ENCODE data around the gene MT1X.

The MT1X gene

GRCh38 chr16:56681939-56682702, at the start of gene MT1X:
TSS of gene MT1X (plus strand) at chr16:56682470. CDS start at chr16:56682541, 71 bp downstream.
- Mint-ChIP-seq H3K4me3 (peak within 1 kb of the TSS; percentile 90 to 94 (median 92)), H3K27ac (peak within 1 kb of the TSS; percentile 66 to 92 (median 84)), H3K27me3 (ENCODE audit: low read depth) (peaks cover 59% of the 10 kb centered on the region), H3K36me3 (ENCODE audit: low read depth) (peaks cover 7% of the 10 kb centered on the region), H3K4me1 (peaks cover 15% of the 10 kb centered on the region), H3K9me3 (peaks cover 11% of the 10 kb centered on the region)
- no peak for TF ChIP-seq CTCF (IDR thresholded peaks at IDR 0.05; ENCODE audit: unreplicated experiment in 3 of 3)

- peaks cover 2% of the 10 kb centered on the region for H3K4me1 Mint-ChIP-seq
These were observed 49.4 kb upstream of the MT1X start for GRCh38 chr16:56632848-56633365.

GRCh38 chr16:56633535-56633934, 48.7 kb upstream of the MT1X start:
- Mint-ChIP-seq H3K4me1 (peaks cover 4% of the 10 kb centered on the region), H3K27ac (no peak overlapping the region), H3K27me3 (ENCODE audit: low read depth) (peaks cover 100% of the 10 kb centered on the region), H3K9me3 (no peaks in the 10 kb centered on the region), H3K36me3 (ENCODE audit: low read depth) (no peaks in the 10 kb centered on the region), H3K4me3 (peak overlapping the region; percentile 34 to 80 (median 69))
- TF ChIP-seq CTCF (IDR thresholded peaks at IDR 0.05; ENCODE audit: unreplicated experiment in 3 of 3), result no peak

More at GRCh38 chr16:56632848-56633365, 49.4 kb upstream of the MT1X start:
- peaks cover 99% of the 10 kb centered on the region for H3K27me3 Mint-ChIP-seq (ENCODE audit: low read depth)
- H3K9me3 Mint-ChIP-seq, result no peaks in the 10 kb centered on the region
- H3K27ac Mint-ChIP-seq, result no peak overlapping the region
- TF ChIP-seq CTCF (IDR thresholded peaks at IDR 0.05; ENCODE audit: unreplicated experiment in 3 of 3), result no peak
- H3K36me3 Mint-ChIP-seq (ENCODE audit: low read depth), result no peaks in the 10 kb centered on the region
- peak overlapping the region; percentile 76 to 80 (median 77) for H3K4me3 Mint-ChIP-seq

GRCh38 chr16:56634715-56635440, 47.4 kb upstream of the MT1X start:
- no peak for TF ChIP-seq CTCF (IDR thresholded peaks at IDR 0.05; ENCODE audit: unreplicated experiment in 3 of 3)
- Mint-ChIP-seq H3K36me3 (ENCODE audit: low read depth) (no peaks in the 10 kb centered on the region), H3K4me3 (peak overlapping the region; percentile 23 to 69 (median 48)), H3K27me3 (ENCODE audit: low read depth) (peaks cover 100% of the 10 kb centered on the region), H3K9me3 (no peaks in the 10 kb centered on the region), H3K4me1 (peaks cover 4% of the 10 kb centered on the region), H3K27ac (no peak overlapping the region)

GRCh38 chr16:56635441-56635967, 46.8 kb upstream of the MT1X start:
- Mint-ChIP-seq H3K27me3 (ENCODE audit: low read depth) (peaks cover 100% of the 10 kb centered on the region), H3K27ac (no peak overlapping the region), H3K4me3 (peak overlapping the region in 1 of 3 experiments; percentile 28), H3K9me3 (no peaks in the 10 kb centered on the region), H3K4me1 (peaks cover 4% of the 10 kb centered on the region), H3K36me3 (ENCODE audit: low read depth) (no peaks in the 10 kb centered on the region)
- no peak for TF ChIP-seq CTCF (IDR thresholded peaks at IDR 0.05; ENCODE audit: unreplicated experiment in 3 of 3)
